ENCODE results near the gene WDCP. TPM values are rescaled to one million over a fixed set of nuclear protein-coding genes. Genes with fewer than 3 reads are reported as not detected.

The WDCP gene
- total and polyA plus RNA-seq, 7 donors = 4.6 to 17.3 (median 7.1) TPM

DNA sequence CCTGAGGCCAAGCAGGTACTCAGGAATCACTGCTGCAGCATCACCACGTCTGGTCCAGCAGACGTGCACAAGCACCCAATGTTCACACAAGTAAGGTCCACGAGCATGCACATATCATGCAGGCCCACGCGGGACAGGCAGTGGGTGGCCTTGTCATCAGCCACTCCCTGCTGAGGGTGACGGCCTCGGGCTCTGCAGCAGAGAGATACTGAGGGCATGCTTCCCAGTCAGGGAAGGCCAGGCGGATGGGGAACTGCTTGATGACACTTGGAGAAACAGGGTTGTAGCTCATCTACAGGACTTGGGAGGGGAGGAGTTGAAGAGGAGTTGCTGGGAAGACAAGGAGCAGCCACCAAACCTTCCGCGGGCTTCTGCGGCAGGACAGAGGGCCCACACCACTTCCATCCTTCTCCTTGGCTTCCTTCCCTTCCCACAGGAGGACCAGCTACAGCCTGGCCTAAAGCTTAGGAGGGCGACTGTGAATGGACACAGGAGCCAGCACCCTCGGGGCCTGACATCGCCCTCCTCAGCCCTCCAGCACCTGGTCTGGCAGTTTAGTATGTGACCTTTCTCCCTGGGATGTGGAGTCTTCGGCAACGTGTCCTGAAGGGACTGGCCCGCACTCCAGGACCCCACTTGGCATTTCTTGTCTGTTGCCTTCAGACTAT, 22.1 kb downstream of the WDCP start:
- H3K36me3 ChIP-seq (ENCODE audit: insufficient read depth in 1 of 2, low read depth in 1 of 2) = peaks cover 0 to 58% of the 10 kb centered on the region in 2 donors
- 92 to 96% (median 93%) methylated on average over 16 to 17 of the region's 17 CpGs for WGBS, 3 donors
- no peak for ATAC-seq
- intact Hi-C loops (cut with DNase I) = no loop called here
- H3K27ac ChIP-seq = no peak overlapping the region
- TF ChIP-seq, protein P1, sequence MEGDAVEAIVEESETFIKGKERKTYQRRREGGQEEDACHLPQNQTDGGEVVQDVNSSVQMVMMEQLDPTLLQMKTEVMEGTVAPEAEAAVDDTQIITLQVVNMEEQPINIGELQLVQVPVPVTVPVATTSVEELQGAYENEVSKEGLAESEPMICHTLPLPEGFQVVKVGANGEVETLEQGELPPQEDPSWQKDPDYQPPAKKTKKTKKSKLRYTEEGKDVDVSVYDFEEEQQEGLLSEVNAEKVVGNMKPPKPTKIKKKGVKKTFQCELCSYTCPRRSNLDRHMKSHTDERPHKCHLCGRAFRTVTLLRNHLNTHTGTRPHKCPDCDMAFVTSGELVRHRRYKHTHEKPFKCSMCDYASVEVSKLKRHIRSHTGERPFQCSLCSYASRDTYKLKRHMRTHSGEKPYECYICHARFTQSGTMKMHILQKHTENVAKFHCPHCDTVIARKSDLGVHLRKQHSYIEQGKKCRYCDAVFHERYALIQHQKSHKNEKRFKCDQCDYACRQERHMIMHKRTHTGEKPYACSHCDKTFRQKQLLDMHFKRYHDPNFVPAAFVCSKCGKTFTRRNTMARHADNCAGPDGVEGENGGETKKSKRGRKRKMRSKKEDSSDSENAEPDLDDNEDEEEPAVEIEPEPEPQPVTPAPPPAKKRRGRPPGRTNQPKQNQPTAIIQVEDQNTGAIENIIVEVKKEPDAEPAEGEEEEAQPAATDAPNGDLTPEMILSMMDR (IDR thresholded peaks at IDR 0.05) = no peak
- DNase-seq = no peak
- H3K4me3 ChIP-seq = no peak overlapping the region
- no peaks in the 10 kb centered on the region for H3K27me3 ChIP-seq (ENCODE audit: insufficient read depth in 3 of 3, low read length in 2 of 3)
- H3K9me3 ChIP-seq = no peaks in the 10 kb centered on the region
- no peaks in the 10 kb centered on the region for H3K4me1 ChIP-seq

DNA sequence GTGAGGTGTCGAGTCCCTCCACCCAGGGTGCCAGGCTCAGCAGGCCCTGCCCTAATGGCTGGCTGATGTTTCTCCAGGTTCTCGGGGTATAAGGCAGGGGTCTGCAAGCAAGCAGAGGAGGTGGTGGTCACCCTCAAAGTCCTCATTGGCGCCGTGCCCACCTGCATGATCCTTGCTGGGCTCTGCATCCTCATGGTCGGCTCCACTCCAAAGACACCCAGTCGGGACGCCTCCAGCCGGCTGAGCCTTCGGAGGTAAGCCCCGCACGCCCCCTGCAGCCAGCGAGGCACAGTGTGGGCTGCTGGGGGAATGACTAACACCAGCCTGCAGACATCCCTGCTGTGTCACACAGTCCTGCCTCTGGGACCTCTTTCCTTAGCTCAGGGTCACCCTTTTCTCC, 23.2 kb downstream of the WDCP start:
- no peaks in the 10 kb centered on the region for H3K27me3 ChIP-seq (ENCODE audit: insufficient read depth in 3 of 3, low read length in 2 of 3)
- peak in 1 of 2 donors; percentile 60 for DNase-seq
- no peak overlapping the region for H3K27ac ChIP-seq
- no peaks in the 10 kb centered on the region for H3K4me1 ChIP-seq
- peaks cover 0 to 47% of the 10 kb centered on the region in 2 donors for H3K36me3 ChIP-seq (ENCODE audit: insufficient read depth in 1 of 2, low read depth in 1 of 2)
- WGBS, 3 donors = 59 to 73% (median 71%) methylated on average over 10 to 12 of the region's 12 CpGs
- ATAC-seq = peak; percentile 32 to 57 (median 44)
- H3K4me3 ChIP-seq = no peak overlapping the region
- intact Hi-C loops (cut with DNase I) = no loop called here
- no peaks in the 10 kb centered on the region for H3K9me3 ChIP-seq
- TF ChIP-seq, protein P1 (IDR thresholded peaks at IDR 0.05) = no peak

DNA sequence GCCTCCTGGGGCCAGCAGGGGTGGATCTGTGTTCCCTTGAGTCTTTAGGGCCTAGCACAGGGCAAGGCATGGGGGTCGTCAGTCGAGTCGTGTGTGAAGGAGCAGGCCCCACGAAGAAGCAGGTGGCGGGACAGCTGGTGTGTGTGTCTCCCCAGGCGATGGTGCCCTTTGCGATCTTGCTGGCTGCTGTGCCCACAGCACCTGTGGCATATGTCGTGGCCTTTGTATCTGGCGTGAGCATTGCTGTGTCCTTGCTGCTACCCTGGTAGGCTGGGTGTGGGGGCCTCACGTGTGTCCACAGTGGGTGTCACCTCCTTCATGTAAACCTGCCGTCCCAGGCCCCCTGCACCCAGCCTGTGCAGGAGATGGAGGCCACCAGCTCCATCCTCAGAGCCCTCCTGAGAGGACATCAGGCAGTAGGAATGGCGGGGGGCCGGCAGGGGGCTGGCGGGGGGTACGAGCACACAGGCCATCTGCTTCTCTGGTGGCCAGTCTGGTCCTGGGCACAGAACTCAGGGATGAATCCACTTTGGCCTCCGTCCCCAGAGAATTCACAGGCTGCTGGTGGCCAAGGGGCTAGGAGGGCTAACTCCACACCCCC, 24.1 kb downstream of the WDCP start:
- H3K36me3 ChIP-seq (ENCODE audit: insufficient read depth in 1 of 2, low read depth in 1 of 2) = peaks cover 0 to 38% of the 10 kb centered on the region in 2 donors
- TF ChIP-seq, protein P1 (IDR thresholded peaks at IDR 0.05) = no peak

DNA sequence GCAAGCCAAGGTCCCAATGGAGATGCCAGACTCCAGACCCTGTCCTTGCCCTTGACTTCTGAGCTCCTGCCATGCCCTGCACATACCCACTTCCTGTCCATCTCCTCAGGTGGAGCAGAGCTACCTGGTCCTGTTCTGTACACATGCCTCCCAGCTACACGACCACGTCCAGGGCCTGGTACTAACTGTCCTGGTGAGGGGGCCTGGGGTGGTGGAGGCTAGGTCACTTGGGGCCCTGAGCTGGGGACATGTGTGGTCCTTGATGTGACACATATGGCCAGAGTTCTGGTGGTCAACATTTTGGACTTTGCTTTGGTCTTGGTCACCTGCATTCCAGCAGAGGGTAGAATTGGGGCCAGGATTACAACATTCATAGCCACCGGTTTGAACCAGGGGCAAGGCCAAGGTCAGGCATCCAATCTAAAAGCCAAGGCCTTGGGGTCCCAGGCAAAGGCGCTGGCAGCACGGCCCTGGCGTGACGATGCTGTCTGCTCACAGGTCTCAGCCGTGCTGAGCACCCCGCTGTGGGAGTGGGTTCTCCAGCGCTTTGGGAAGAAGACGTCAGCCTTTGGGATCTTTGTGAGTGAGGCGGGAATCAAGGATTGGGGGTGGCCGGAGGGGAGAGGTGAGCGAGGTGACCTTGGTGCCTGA, 24.7 kb downstream of the WDCP start:
- intact Hi-C loops (cut with DNase I) = no loop called here
- DNase-seq (no peak), ATAC-seq (no peak)
- Histone ChIP-seq H3K4me1 (no peaks in the 10 kb centered on the region), H3K9me3 (no peaks in the 10 kb centered on the region), H3K27ac (no peak overlapping the region), H3K4me3 (no peak overlapping the region), H3K36me3 (ENCODE audit: insufficient read depth in 1 of 2, low read depth in 1 of 2) (peaks cover 0 to 33% of the 10 kb centered on the region in 2 donors), H3K27me3 (ENCODE audit: insufficient read depth in 3 of 3, low read length in 2 of 3) (no peaks in the 10 kb centered on the region)
- TF ChIP-seq, protein P1 (IDR thresholded peaks at IDR 0.05) = no peak
- 85 to 93% (median 92%) methylated on average over 14 of the region's 14 CpGs for WGBS, 3 donors

More for the DNA sequence above, 24.1 kb downstream of the WDCP start:
- DNase-seq (no peak), ATAC-seq (no peak)
- intact Hi-C loops (cut with DNase I) = no loop called here
- 68 to 78% (median 78%) methylated on average over 16 of the region's 16 CpGs for WGBS, 3 donors
- H3K4me1 ChIP-seq = no peaks in the 10 kb centered on the region
- no peaks in the 10 kb centered on the region for H3K9me3 ChIP-seq
- H3K27ac ChIP-seq = no peak overlapping the region
- no peaks in the 10 kb centered on the region for H3K27me3 ChIP-seq (ENCODE audit: insufficient read depth in 3 of 3, low read length in 2 of 3)
- H3K4me3 ChIP-seq = no peak overlapping the region

Measured in psoas muscle (tissue), 8 donors.